Heart right ventricle (tissue), 16 donors: ENCODE data around the gene FAM193B. TPM values are rescaled to one million over a fixed set of nuclear protein-coding genes. Genes with fewer than 3 reads are reported as not detected.
"Not testable (repeated sequence)": the region's sequence is repeated elsewhere in the genome, so short reads cannot be mapped to it uniquely, and the experiment has no call there.

Experiments used
- ATAC-seq, 8 donors: fragments of 200-7000 bp; cut with Tn5 transposase; one replicate each; pipeline ENCODE4 v1.9.1; 2020; ENCODE audit warnings: mild to moderate bottlenecking in 8 of 8, moderate library complexity in 8 of 8, moderate number of reproducible peaks in 1 of 8
- DNase-seq, 2 donors: peaks; one replicate each; pipeline ENCODE4 v3.0.0-alpha.2; 2020
- H3K27ac ChIP-seq, 10 donors: fragments of 200-600 bp; sonication (generic) in 2 of 10; one replicate each; pipeline versions ENCODE4 v1.5.0 to v1.8.0; 2020 to 2022; ENCODE audit warnings: mild to moderate bottlenecking in 3 of 10
- H3K27me3 ChIP-seq, 7 donors: fragments of 200-600 bp; one replicate each; pipeline ENCODE4 v1.8.0; 2021 to 2022; ENCODE audit warnings: mild to moderate bottlenecking in 2 of 7
- H3K36me3 ChIP-seq, 9 donors: fragments of 200-600 bp; sonication (generic) in 1 of 9; one replicate each; pipeline versions ENCODE4 v1.5.0 to v1.8.0; 2020 to 2022; ENCODE audit warnings: mild to moderate bottlenecking in 2 of 9
- H3K4me1 ChIP-seq, 9 donors: fragments of 200-600 bp; sonication (generic) in 1 of 9; one replicate each; pipeline versions ENCODE4 v1.5.0 to v1.8.0; 2020 to 2022; ENCODE audit warnings: mild to moderate bottlenecking in 4 of 9
- H3K4me3 ChIP-seq, 10 donors: fragments of 200-600 bp; sonication (generic) in 2 of 10; one replicate each; pipeline versions ENCODE4 v1.5.0 to v1.8.0; 2020 to 2022; ENCODE audit warnings: mild to moderate bottlenecking in 7 of 10, moderate library complexity in 2 of 10
- H3K9me3 ChIP-seq, 11 donors: fragments of 200-600 bp in 10 of 11; sonication (generic) in 2 of 11; one replicate each; pipeline versions ENCODE4 v1.5.0 to v1.8.0; 2013 to 2022; ENCODE audit warnings: mild to moderate bottlenecking in 2 of 11, control low read depth in 1 of 11, moderate library complexity in 1 of 11
- WGBS, 2 donors: extraction: QIAGEN DNeasy Blood & Tissue Kit; methylation state at CpG; one replicate each; pipeline ENCODE4 v1.1.7; 2013; ENCODE audit warnings: inconsistent platforms in 1 of 2; 5-methylcytosine and 5-hydroxymethylcytosine counted together
- intact Hi-C, 10 donors: fragments of 100-400 bp; cut with DNase I; formaldehyde crosslinking; loops; one replicate each; pipeline versions ENCODE4 v1.11.1 to v1.14.2; 2022
- polyA plus RNA-seq, 2 donors: library from polyadenylated mRNA; stranded (reverse); fragments of 200-250 nt; gene quantifications; one replicate each; pipeline ENCODE4 v1.2.3, GENCODE V29; 2013
- total RNA-seq, 10 donors: library from RNA; stranded (reverse); fragmentation: NEBNext Ultra II Directional in 3 of 10; extraction: Animal tissue kit (Norgen Biotek cat#: 25700) in 3 of 10; gene quantifications; one replicate each; pipeline versions ENCODE4 v1.2.1 to v1.2.4, GENCODE V29; 2021 to 2023
- TF ChIP-seq, protein P1 (sequence below), 9 donors: fragments of 200-600 bp; sonication (generic) in 2 of 9; IDR thresholded peaks; one replicate each; pipeline versions ENCODE4 v1.5.0 to v1.8.0; 2021 to 2022; ENCODE audit warnings: antibody characterized with exemption in 9 of 9, mild to moderate bottlenecking in 5 of 9, moderate library complexity in 1 of 9
- donor health status: Arrhythmogenic right ventricular cardiomyopathy.
- donor health status: ischemic (EF 13 %, LVEDD 7.1; RV severe dilation, severe dysfunction).
- donor health status: healthy with polysubstance abuse.
- donor health status: DM: no; HTN: yes; CAD: no.
- donor health status: DM: no; HTN: no; CAD: no.
- donor health status: ischemic (EF 25% LVEDD 6.9; RV normal size, moderate dysfunction).
- donor health status: ischemic (EF 25% LVEDD 5.7; RV mildly dilated, moderate dysfunction).
- donor health status: healthy.
- donor health status: DM: yes; HTN: yes; CAD: no.
- donor health status: Ischemic cardiomyopathy.
- donor health status: ischemic (EF 35%, LVEDD 5.7; RV mildly dilated, moderate dysfunction).
- donor health status: nonischemic (EF 11% LVEDD 7.7; RV severe dilation, severe dysfunction).
- donor health status: DM: yes; HTN: yes; CAD: no.
- donor health status: PGD.
- donor health status: ischemic (EF 29% LVEDD 5.4; RV normal size, mild dysfunction).
- donor health status: nonischemic (EF 23%, LVEDD 6.1; RV moderate dilation, normal function).

Gene FAM193B
- total and polyA plus RNA-seq, 12 donors, result 14.1 to 201 (median 21.7) TPM

DNA sequence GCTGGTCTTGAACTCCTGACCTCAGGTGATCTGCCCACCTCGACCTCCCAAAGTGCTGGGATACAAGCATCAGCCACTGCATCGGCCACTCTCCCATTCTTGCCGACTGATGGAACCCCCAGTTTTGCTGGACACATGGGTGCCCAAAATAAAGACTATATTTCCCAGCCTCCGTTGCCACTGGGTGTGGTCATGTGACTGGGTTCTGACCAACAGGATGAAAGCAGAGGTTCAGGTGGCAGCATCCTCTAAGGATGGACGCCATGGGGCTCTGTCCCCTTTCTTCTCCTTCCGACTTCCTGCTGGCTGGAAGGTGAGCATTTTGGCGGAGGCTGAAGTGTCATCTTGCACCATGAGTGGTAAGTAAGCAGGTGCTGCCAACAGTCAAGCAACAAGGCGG is 67.2 kb downstream of the FAM193B start:
- intact Hi-C loops, result no loop called here
- H3K27me3 ChIP-seq, result no peaks in the 10 kb centered on the region
- peaks cover 1 to 93% (median 60%) of the 10 kb centered on the region in 9 donors for H3K36me3 ChIP-seq
- H3K9me3 ChIP-seq, result no peaks in the 10 kb centered on the region
- ATAC-seq, result no peak
- TF ChIP-seq, protein P1, sequence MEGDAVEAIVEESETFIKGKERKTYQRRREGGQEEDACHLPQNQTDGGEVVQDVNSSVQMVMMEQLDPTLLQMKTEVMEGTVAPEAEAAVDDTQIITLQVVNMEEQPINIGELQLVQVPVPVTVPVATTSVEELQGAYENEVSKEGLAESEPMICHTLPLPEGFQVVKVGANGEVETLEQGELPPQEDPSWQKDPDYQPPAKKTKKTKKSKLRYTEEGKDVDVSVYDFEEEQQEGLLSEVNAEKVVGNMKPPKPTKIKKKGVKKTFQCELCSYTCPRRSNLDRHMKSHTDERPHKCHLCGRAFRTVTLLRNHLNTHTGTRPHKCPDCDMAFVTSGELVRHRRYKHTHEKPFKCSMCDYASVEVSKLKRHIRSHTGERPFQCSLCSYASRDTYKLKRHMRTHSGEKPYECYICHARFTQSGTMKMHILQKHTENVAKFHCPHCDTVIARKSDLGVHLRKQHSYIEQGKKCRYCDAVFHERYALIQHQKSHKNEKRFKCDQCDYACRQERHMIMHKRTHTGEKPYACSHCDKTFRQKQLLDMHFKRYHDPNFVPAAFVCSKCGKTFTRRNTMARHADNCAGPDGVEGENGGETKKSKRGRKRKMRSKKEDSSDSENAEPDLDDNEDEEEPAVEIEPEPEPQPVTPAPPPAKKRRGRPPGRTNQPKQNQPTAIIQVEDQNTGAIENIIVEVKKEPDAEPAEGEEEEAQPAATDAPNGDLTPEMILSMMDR (IDR thresholded peaks at IDR 0.05), result no peak
- DNase-seq, result no peak
- WGBS, 2 donors, result 94 to 95% methylated on average over 8 of the region's 8 CpGs
- peaks cover 0 to 9% (median 0%) of the 10 kb centered on the region in 9 donors for H3K4me1 ChIP-seq
- H3K27ac ChIP-seq, result no peak overlapping the region
- no peak overlapping the region for H3K4me3 ChIP-seq

DNA sequence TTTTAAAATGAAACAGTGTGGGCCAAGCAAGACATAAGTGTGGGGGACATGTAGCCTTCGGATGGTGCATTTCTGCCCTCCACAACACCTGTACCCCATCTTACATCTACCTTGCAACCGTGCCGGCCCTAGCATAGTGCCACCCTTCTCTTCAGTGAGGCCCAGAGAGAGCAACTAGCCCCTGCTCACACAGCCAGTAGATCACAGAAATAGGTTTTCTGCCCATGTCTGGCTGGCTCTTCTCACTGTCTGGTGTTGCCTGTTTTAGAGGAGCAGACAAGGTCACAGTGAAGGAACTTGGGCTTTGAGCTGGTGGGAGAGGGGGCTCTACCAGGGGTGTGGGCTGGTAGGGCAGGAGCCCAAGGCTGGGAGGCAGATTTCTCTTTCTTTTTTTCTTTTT is 68.1 kb downstream of the FAM193B start:
- Histone ChIP-seq H3K36me3 (peaks cover 0 to 93% (median 51%) of the 10 kb centered on the region in 9 donors), H3K9me3 (no peaks in the 10 kb centered on the region), H3K27ac (no peak overlapping the region), H3K4me1 (peaks cover 0 to 10% (median 0%) of the 10 kb centered on the region in 9 donors), H3K27me3 (no peaks in the 10 kb centered on the region), H3K4me3 (no peak overlapping the region)
- intact Hi-C loops, result no loop called here
- ATAC-seq, result no peak
- TF ChIP-seq, protein P1 (IDR thresholded peaks at IDR 0.05), result no peak
- 97% methylated on average over 3 of the region's 3 CpGs for WGBS, 2 donors
- no peak for DNase-seq

DNA sequence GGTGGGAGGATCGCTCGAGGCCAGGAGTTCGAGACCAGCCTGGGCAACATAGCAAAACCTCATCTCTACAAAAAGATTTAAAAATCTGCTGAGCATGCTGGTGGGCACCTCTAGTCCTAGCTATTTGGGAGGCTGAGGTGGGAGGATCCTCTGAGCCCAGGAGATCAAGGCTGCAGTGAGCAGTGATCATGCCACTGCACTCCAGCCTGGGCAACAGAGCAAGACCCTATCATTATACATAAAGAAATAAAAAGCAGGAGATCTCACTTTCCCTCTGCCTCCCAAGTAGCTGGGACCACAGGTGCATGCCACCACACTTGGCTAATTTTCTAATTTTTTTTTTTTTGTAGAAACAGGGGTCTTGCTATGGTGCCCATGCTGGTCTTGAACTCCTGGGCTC is 68.6 kb downstream of the FAM193B start:
- H3K36me3 ChIP-seq, result peaks cover 0 to 89% (median 46%) of the 10 kb centered on the region in 9 donors
- H3K4me3 ChIP-seq, H3K4me1 ChIP-seq, H3K27ac ChIP-seq, DNase-seq, H3K9me3 ChIP-seq, H3K27me3 ChIP-seq, intact Hi-C loops, ATAC-seq: not testable (repeated sequence)
- 98 to 99% methylated on average over 3 of the region's 3 CpGs for WGBS, 2 donors

DNA sequence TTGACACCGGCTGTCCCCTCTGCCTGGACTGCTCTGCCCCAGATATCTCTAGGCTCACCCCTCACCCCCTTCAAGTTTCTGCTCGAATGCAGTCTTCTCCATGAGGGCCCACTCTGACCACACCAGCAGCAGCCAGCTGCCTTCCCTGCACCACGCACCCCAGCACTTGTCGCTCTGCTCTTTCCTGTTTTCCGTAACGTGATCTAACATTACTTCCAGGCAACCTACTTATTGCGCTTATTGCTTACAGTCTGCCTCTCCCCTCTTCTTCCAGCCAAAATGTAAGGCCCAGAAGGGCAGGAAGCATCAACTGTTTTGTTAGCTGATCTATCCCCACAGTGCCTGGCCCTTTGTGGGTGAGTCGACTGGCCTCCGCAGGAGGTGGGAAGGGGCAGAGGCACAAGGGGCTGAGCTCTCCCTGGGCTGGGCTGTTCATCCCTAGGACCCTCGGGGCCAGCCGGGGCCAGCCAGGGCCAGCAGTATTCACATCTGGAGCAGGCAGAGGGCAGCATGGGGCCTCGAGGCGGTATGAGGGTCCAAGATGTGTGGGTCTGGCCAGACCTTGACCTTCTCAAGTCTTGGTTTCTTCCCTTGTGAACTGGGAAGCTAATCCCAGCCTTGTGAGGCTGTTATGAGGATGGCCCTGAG is 69.3 kb downstream of the FAM193B start:
- peaks cover 0 to 10% (median 2%) of the 10 kb centered on the region in 9 donors for H3K4me1 ChIP-seq
- intact Hi-C loops, result no loop called here
- TF ChIP-seq, protein P1 (IDR thresholded peaks at IDR 0.05), result no peak
- no peaks in the 10 kb centered on the region for H3K27me3 ChIP-seq
- H3K27ac ChIP-seq, result peak overlapping the region in 1 of 10 donors; percentile 20
- H3K9me3 ChIP-seq, result no peaks in the 10 kb centered on the region
- peaks cover 0 to 82% (median 40%) of the 10 kb centered on the region in 9 donors for H3K36me3 ChIP-seq
- ATAC-seq, result peak in 1 of 8 donors; percentile 7
- no peak for DNase-seq
- 79 to 80% methylated on average over 13 of the region's 13 CpGs for WGBS, 2 donors
- no peak overlapping the region for H3K4me3 ChIP-seq
